Neural progenitor cell (in vitro differentiated cells): ENCODE results near the gene MAT1A. TPM values are rescaled to one million over a fixed set of nuclear protein-coding genes. Genes with fewer than 3 reads are reported as not detected.

ENCODE experiments used
- DNase-seq: peaks from one replicate; pipeline ENCODE4 v3.0.0-alpha.2; 2016; ENCODE audit warnings: low spot score
- H2AFZ ChIP-seq: fragments of 200-600 bp; sonication (generic); replicated peaks from 2 replicates; pipeline ENCODE4 v1.6.1; 2016; ENCODE audit warnings: antibody characterized with exemption
- H3F3A ChIP-seq: fragments of 200-600 bp; sonication (generic); 2 replicates; pipeline ENCODE4 v1.6.1; 2016; ENCODE audit warnings: antibody characterized with exemption, low read depth
- H3K27ac ChIP-seq: fragments of 200-600 bp; sonication (generic); 2 replicates; pipeline ENCODE4 v1.5.1; 2016; ENCODE audit warnings: mild to moderate bottlenecking
- H3K27me3 ChIP-seq: fragments of 200-600 bp; sonication (generic); 2 replicates; pipeline ENCODE4 v1.6.1; 2016; ENCODE audit warnings: mild to moderate bottlenecking, moderate library complexity
- H3K36me3 ChIP-seq: fragments of 200-600 bp; sonication (generic); 2 replicates; pipeline ENCODE4 v1.5.1; 2016
- H3K4me1 ChIP-seq: fragments of 200-600 bp; sonication (generic); 2 replicates; pipeline ENCODE4 v1.6.1; 2016; ENCODE audit warnings: mixed run types
- H3K4me2 ChIP-seq: fragments of 200-600 bp; sonication (generic); 2 replicates; pipeline ENCODE4 v1.6.1; 2016
- H3K4me3 ChIP-seq: fragments of 200-600 bp; sonication (generic); 2 replicates; pipeline ENCODE4 v1.5.1; 2016
- H3K79me2 ChIP-seq: fragments of 200-600 bp; sonication (generic); 2 replicates; pipeline ENCODE4 v1.6.1; 2016; ENCODE audit warnings: low read depth
- H3K9ac ChIP-seq: fragments of 200-600 bp; sonication (generic); 2 replicates; pipeline ENCODE4 v1.6.1; 2016
- H3K9me3 ChIP-seq: fragments of 200-600 bp; sonication (generic); 2 replicates; pipeline ENCODE4 v1.5.1; 2016; ENCODE audit warnings: low read depth
- H4K20me1 ChIP-seq: fragments of 200-600 bp; sonication (generic); 2 replicates; pipeline ENCODE4 v1.6.1; 2016; ENCODE audit warnings: low read depth
- H3K27ac Mint-ChIP-seq: 3 replicates; pipeline ENCODE4 v1.8.0; 2021; ENCODE audit warnings: mixed read lengths
- H3K27me3 Mint-ChIP-seq: 2 replicates; pipeline ENCODE4 v1.8.0; 2022; ENCODE audit warnings: low read depth, mild to moderate bottlenecking, inconsistent platforms, moderate library complexity, mixed read lengths; ENCODE audit not compliant: insufficient read depth
- H3K36me3 Mint-ChIP-seq: 3 replicates; pipeline ENCODE4 v1.8.0; 2021; ENCODE audit warnings: mixed read lengths
- H3K4me1 Mint-ChIP-seq: 3 replicates; pipeline ENCODE4 v1.8.0; 2021; ENCODE audit warnings: mixed read lengths
- H3K4me3 Mint-ChIP-seq: 3 replicates; pipeline ENCODE4 v1.8.0; 2021; ENCODE audit warnings: mild to moderate bottlenecking, moderate library complexity, mixed read lengths
- H3K9me3 Mint-ChIP-seq: 3 replicates; pipeline ENCODE4 v1.8.0; 2020; ENCODE audit warnings: mixed read lengths
- CTCF ChIP-seq: fragments of 200-600 bp; sonication (generic); IDR thresholded peaks from 2 replicates; pipeline ENCODE4 v1.5.1; 2017; ENCODE audit warnings: antibody characterized with exemption, mild to moderate bottlenecking
- EZH2 ChIP-seq: fragments of 200-600 bp; sonication (generic); IDR thresholded peaks from 2 replicates; pipeline ENCODE4 v1.6.1; 2017; ENCODE audit warnings: antibody characterized with exemption, mild to moderate bottlenecking, moderate library complexity
- EZH2phosphoT487 ChIP-seq: fragments of 200-600 bp; sonication (generic); IDR thresholded peaks from 2 replicates; pipeline ENCODE4 v1.6.1; 2017; ENCODE audit warnings: antibody characterized with exemption
- total RNA-seq: library from RNA; depleted of rRNA; stranded (reverse); fragments of >200 nt; gene quantifications from 2 replicates; pipeline ENCODE4 v1.2.3, GENCODE V29; 2015; ENCODE audit warnings: low replicate concordance

MAT1A gene
- total RNA-seq, 1 donor from 2014 or later: not detected

- Mint-ChIP-seq H3K27ac (no peak overlapping the region), H3K27me3 (peaks cover 10% of the 10 kb centered on the region), H3K4me3 (no peak overlapping the region), H3K9me3 (no peaks in the 10 kb centered on the region), H3K36me3 (no peaks in the 10 kb centered on the region), H3K4me1 (peaks cover 13% of the 10 kb centered on the region)
- Histone ChIP-seq H3F3A (no peaks in the 10 kb centered on the region), H4K20me1 (no peaks in the 10 kb centered on the region), H3K4me2 (no peak overlapping the region), H3K27ac (no peak overlapping the region), H3K9me3 (no peaks in the 10 kb centered on the region), H3K79me2 (no peaks in the 10 kb centered on the region), H3K36me3 (no peaks in the 10 kb centered on the region), H3K9ac (no peak overlapping the region), H3K4me1 (no peaks in the 10 kb centered on the region), H3K27me3 (no peaks in the 10 kb centered on the region), H3K4me3 (no peak overlapping the region), H2AFZ (no peak overlapping the region)
- no peak for TF ChIP-seq CTCF
- no peak for TF ChIP-seq EZH2phosphoT487
- TF ChIP-seq EZH2: no peak
- no peak for DNase-seq
These were observed 10.3 kb downstream of the MAT1A start for GRCh38 chr10:80279146-80279545.

- peaks cover 10% of the 10 kb centered on the region for H3K27me3 Mint-ChIP-seq
- H3K4me3 ChIP-seq: no peak overlapping the region
- peak overlapping the region; percentile 48 for H3K27ac Mint-ChIP-seq
- H3K4me2 ChIP-seq: no peak overlapping the region
- H3K4me3 Mint-ChIP-seq: no peak overlapping the region
- H2AFZ ChIP-seq: no peak overlapping the region
- peaks cover 10% of the 10 kb centered on the region for H3K4me1 Mint-ChIP-seq
- no peaks in the 10 kb centered on the region for H3K27me3 ChIP-seq
- H3F3A ChIP-seq: no peaks in the 10 kb centered on the region
- H3K79me2 ChIP-seq: no peaks in the 10 kb centered on the region
- no peaks in the 10 kb centered on the region for H3K4me1 ChIP-seq
- no peaks in the 10 kb centered on the region for H3K36me3 Mint-ChIP-seq
- H3K27ac ChIP-seq: no peak overlapping the region
- no peak overlapping the region for H3K9ac ChIP-seq
- no peaks in the 10 kb centered on the region for H3K9me3 Mint-ChIP-seq
- no peak for DNase-seq
- H4K20me1 ChIP-seq: no peaks in the 10 kb centered on the region
- TF ChIP-seq EZH2: no peak
- TF ChIP-seq CTCF: no peak
- TF ChIP-seq EZH2phosphoT487: no peak
- no peaks in the 10 kb centered on the region for H3K36me3 ChIP-seq
- H3K9me3 ChIP-seq: no peaks in the 10 kb centered on the region
These were observed 11.0 kb downstream of the MAT1A start for GRCh38 chr10:80278480-80278879.

- Histone ChIP-seq H3F3A (no peaks in the 10 kb centered on the region), H3K4me3 (no peak overlapping the region), H2AFZ (no peak overlapping the region), H3K9me3 (no peaks in the 10 kb centered on the region), H3K79me2 (no peaks in the 10 kb centered on the region), H3K9ac (no peak overlapping the region), H3K4me2 (no peak overlapping the region), H3K36me3 (no peaks in the 10 kb centered on the region), H3K4me1 (no peaks in the 10 kb centered on the region), H3K27ac (no peak overlapping the region), H3K27me3 (no peaks in the 10 kb centered on the region), H4K20me1 (no peaks in the 10 kb centered on the region)
- Mint-ChIP-seq H3K4me1 (peaks cover 12% of the 10 kb centered on the region), H3K27ac (no peak overlapping the region), H3K9me3 (no peaks in the 10 kb centered on the region), H3K4me3 (peak overlapping the region; percentile 46), H3K36me3 (no peaks in the 10 kb centered on the region), H3K27me3 (peaks cover 10% of the 10 kb centered on the region)
- no peak for DNase-seq
- TF ChIP-seq CTCF (no peak), EZH2 (no peak), EZH2phosphoT487 (no peak)
These were observed 11.7 kb downstream of the MAT1A start for GRCh38 chr10:80277567-80278250.
